ENCODE measurements around the gene FAM228B.
"Not testable (repeated sequence)": the region's sequence is repeated elsewhere in the genome, so short reads cannot be mapped to it uniquely, and the experiment has no call there.

The FAM228B gene

DNA sequence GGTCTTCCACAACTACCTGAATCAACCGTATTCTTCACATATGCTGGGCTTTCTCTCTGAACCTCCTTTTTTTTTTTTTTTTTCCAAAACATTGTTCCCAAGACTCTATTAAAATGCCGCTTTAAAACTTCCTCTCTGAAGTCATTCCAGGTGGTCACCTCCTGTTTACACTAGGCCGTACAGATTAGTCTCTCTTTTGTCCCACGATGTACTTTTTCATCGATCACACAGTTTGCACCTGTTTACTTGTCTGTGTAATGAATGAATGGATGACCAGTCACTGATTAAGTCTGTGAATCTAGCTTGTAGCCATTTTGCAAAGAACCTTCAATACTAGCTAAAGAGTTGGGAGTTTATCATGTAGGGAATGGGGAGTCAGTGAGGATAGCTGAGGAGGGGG lies 34.9 kb downstream of the FAM228B start:
- no peak for DNase-seq (ENCODE audit: low read depth in 2 of 2)

DNA sequence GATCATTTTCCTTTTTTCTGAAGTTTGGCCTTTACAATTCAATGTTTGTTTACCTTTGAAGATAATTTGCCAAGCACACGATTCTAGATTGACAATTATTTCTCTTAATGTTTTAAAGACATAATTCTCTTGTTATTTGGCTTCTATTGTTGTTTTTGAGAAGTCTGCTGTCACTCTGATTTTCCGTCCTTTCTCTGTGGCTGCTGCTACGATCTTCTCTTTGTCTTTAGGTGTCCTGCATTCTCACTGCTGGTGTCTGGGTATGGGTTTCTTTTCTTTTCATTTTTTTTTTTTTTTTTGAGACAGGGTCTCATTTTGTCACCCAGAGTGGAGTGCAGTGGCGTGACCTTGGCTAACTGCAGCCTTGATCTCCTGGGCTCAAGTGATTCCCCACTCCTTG lies 36.4 kb downstream of the FAM228B start:
- no peak for DNase-seq (ENCODE audit: low read depth in 2 of 2)

DNA sequence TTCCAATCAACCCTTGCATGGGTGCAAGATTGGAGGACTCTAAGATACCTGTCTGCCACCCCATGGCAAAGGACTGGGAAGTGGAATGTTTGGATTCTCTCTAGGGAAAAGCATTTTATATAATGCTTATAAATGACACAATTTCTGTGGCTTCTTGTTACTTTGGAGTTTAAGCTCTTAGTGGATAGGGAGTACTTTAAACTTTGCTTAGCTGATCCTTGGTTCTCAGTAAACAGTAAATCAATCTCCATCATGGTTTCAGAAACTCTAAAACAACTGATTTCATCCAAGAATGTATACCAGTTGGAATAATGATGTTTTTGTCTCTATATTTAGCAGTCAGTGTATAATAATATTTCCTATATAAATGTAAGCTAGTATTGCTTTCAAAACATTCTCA lies 37.5 kb downstream of the FAM228B start:
- DNase-seq (ENCODE audit: low read depth in 2 of 2): no peak

DNA sequence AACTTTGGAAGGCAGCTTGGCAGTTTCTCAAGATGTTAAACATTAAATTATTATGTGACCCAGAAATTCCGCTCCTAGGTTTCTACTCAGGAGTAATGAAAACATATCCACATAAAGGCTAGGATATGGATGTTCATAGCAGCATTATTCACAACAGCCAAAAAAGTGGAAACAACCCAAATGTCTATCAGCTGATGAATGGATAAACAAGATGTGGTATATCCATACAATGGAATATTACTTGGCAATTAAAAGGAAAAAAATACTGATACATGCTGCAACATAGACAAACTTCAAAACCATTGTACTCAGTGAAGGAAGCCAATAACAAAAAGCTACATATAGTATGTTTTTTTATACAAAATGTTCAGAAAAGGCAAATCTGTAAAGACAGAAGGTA lies 39.2 kb downstream of the FAM228B start:
- DNase-seq (ENCODE audit: low read depth in 2 of 2): no peak

DNA sequence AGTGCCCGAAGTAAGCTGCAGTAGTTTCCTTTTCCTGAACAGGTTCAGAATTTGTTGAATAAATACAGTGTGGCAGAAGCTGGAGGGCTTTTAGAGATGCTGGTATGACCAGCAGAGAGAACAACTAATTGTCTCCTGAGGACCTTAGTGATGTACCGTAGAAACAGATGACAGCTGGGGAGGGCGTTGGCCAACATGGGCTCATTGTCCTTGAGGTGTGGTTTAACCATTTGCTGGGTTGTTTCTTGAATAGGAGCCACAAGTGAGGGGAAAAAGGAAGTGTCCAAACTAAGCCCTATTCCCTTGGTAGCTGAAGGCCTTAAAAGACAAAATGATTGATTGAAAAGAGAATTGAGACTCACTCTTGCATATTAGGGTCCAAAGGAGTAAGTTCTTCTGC lies 39.9 kb downstream of the FAM228B start:
- no peak for DNase-seq (ENCODE audit: low read depth in 2 of 2)

DNA sequence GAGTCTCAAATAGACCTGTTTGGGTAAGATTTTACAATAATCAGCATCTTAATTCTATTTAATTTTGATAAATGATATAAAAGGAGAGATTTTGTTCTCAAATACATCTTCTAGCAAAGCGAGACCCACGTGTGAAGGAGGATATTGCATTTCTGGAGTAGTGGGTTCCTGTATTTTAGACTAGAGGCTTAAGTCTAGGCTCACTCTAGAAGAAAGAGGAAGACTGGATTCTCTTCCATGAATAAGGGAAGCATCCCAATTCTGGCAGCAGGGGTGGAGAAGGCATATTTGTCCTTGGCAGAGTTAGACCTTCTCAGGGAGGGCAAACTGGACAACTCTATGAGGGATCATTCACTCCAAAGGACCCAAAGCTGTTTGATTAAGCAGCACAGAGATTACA lies 40.3 kb downstream of the FAM228B start:
- no peak for DNase-seq (ENCODE audit: low read depth in 2 of 2)

DNA sequence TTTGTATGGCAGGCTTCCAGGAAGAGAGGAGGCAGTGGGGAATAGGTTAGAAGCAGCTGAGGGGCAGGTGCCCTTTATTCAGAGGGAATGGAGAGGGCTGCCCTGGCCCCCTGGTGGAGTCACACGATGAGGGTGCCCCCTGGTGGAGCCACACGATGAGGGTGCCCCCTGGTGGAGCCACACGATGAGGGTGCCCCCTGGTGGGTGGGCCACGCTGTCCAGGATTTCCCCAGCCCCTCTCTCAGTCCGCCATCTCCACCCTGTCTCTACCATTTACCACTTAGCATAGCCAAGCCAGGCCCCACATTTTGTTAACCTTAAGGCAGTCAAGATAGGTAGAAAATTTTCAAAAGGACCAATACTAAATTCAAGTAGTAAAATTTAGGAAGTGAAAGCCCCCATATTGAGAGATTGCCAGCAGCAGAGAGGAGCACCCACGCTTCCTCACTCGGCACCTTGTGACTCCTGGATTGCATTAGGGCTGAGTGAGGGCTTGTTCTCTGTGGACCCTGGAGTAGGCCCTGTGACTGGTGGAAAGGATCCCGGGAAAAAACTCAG lies 41.2 kb downstream of the FAM228B start:
- DNase-seq (ENCODE audit: low read depth in 2 of 2): peak in 1 of 2 donors; percentile 12

DNA sequence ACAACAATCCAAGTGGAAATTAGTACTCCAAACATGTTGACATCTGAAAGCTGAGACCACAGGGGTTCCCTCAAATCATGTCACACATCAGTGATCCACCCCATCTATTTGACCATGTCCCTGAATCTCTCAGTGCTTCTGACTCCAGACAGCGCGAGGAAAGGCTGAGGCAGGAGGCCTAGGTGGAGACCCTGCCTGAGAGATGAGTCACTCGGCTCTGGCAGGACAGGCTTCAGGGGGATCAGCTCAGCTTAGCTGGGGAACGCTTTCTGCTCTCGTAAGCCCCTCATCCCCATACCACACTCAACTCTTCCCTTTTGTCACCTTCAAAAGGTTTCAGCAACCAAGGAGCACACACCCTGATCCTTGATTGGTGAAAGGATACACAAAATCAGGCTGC lies 45.8 kb downstream of the FAM228B start:
- DNase-seq (ENCODE audit: low read depth in 2 of 2): no peak

DNA sequence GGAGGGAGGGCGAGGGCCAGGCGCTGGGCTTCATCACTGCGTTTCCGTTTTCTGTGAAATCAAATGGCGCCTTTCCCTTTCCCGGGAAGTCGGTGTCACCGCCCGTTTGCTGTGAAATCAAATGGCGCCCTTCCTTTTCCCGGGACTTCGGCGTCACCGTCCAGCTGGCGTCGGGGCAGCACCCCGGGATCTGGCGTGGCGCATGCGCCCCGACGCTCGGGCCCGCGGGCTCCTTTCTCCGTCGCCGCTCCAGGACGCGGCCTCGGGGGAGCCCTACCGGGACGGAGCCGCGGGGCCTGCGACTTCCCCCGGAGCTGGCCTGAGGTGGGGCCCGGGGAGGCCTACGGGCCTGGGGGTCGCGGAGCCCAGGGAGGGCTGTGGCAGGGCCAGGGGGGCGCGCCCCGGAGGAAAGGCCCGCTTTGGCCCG lies 51.6 kb downstream of the FAM228B start, which contains the start of gene FAM228A:
FAM228A (plus strand) TSS at position 203 of the 427 bp plus-strand sequence. CDS start 428 bp downstream, outside the sequence.
- no peak for DNase-seq (ENCODE audit: low read depth in 2 of 2)

DNA sequence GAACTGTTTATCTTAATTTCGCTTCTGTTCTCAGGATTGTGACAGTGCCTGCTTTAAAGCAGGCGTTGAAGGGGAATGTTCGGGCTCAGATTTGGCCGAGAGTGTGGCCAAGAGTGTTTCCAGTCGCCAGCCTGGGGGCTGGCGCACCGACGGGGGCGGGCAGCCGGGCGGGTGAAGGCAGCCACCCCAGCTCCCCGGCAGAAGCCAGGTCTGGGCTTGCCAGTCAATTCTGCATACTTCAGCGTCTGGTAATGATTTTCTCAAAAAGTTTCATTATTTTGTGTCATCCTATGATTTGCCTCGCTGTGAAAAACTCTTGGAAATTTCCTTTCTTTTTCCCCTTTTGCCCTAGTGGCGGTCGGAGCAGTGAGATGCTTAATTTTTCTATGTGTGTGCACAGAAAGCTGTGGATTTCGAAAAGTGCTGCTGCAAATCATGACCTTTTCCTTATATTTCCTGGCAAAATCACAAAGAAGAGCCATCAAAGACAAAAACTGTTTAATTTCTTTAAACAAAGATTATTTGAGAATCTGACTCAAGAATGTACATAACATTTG lies 52.4 kb downstream of the FAM228B start:
- DNase-seq (ENCODE audit: low read depth in 2 of 2): no peak

DNA sequence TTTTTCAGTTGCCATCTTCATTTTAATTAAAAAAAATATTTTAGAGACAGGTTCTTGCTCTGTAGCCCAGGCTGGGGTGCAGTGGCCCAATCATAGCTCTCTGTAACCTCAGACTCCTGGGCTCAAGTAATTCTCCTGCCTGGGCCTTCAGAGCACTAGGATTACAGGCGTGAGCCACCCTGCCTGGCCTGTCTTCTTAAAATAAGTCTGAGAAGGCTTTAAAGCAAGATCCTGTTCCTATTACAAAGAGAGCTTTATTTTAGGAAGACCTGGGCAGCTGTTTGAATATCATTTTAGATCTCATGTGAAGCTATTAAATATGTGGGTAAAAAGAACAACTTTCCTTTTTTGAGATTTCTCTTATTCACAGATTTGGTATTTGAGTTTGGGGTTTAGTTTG lies 53.1 kb downstream of the FAM228B start:
- DNase-seq (ENCODE audit: low read depth in 2 of 2): no peak

DNA sequence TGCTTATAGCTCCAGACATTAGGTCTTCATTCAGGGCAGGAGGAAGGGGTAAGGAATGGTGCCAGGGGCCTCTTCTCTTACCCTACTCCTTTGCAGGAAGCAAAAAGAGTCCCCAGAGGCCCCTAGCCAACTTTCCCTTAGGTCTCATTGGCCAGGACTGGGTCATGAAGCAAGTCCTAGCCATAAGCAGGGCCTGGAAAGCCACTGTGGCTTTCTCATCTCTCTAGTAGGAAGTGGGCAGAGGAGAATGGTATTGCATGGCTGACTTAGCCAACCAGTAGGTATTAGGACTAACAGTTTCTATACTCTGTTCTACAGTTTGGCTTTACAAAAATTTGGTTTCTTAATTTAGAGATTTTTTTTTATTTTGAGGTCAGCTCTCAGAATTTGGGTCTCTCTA lies 56.4 kb downstream of the FAM228B start:
- no peak for DNase-seq (ENCODE audit: low read depth in 2 of 2)

DNA sequence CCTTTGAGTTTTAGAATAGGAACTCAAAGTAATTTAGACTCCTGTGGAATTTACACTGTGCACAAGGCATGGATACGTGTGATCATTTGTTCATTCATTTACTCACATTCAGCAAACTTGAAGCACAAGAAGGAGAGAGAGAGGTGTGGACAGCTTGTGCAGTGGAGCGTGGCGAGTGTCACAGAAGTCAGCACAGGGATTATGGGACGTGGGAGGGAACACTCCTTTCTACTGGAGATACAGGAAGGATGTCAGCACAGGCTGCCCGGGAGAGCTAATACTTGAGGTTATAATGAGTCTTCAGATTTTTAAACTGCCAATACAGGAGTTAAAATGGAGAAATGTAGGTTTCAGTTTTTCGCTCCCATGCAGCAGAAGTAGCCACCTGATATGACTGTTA lies 58.6 kb downstream of the FAM228B start:
- no peak for DNase-seq (ENCODE audit: low read depth in 2 of 2)

DNA sequence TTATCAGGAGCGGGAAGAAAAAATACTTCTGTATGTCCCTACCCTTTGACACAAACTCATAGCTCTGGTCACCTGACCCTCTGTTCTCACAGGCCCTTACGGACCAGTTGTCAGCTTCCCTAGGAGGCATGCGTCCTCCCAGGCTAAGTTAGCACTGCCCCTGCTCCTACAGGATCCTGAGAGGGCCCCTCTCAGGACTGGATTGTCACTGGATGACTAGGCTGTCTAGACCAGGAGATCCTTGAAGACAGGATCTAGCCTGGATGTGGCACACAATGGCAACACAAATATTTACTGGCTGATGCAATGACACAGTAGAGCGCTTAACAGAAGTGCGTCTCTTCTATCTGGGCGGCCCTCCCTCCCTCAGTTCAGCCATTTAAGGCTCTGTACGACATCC lies 59.2 kb downstream of the FAM228B start:
- DNase-seq (ENCODE audit: low read depth in 2 of 2): no peak

DNA sequence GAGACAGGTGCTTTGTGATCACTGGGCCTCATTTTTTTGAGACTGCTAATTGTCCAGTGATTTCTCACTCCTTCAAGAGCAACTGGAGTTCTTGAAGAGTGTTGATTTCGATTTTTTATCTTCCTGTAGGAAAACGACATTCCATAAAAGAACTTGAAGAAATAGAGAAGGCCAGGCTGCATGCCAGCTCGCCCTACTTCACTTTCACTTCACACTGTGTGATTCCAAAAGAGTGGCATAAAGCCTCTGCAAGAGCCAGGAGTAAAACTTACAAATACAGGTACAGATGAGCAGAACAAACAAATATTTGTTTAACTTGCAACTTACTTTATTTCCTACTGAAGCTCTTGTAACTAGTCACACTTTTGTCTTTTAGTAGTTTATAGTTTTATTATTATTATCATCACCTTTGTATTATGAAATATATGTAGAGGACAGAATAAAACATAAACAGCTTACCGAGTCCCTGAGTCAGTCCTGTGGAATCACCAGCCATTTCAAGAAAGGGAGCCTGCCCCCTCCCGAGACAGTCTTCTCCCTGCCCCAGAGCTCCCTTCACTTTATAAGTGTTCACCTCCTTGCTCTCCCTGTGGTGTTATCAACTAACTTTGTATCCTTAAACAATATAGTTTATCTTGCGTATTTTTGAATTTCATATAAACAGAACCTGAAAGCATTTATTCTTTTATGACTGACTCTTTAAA lies 60.2 kb downstream of the FAM228B start:
- DNase-seq (ENCODE audit: low read depth in 2 of 2): no peak

DNA sequence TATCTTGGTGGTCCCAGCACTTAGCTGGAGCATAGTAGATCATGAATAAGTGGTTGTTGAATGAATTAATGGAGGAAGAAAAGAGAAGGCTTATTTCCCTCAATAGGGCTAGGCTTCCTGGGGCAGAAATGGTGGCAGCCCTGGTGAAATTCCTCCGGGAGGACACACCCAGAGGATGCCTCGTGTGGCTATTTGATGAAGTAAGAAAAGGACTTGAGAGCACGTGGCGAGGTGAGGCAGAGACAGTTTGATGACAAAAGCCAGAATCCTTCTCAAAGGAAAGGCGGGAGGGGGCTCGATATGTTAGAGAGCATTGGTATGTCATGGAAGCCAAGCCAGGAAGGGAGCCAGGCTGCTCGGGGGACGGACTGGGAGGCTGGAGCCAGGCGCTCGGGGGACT lies 66.3 kb downstream of the FAM228B start:
- no peak for DNase-seq (ENCODE audit: low read depth in 2 of 2)

DNA sequence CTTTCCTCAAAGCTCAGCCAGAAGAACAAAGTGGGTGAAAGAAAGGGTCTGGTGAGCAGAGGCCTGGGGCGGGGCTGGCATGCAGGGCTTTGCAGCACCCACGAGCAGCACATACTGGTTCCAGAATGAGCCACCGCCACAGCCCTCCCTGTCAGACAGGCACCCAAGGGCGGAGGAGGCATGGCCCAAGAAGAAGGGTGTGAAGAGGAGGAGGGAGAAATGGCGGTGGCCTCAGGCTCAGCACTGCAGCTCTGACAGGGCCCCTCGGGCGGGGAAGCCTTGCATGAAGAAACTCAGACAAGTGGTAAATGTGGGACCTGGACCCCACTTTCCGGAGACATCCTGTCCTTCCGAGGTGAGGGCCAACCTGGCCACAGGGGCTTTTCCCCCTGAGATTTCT lies 67.2 kb downstream of the FAM228B start:
- DNase-seq (ENCODE audit: low read depth in 2 of 2): no peak

DNA sequence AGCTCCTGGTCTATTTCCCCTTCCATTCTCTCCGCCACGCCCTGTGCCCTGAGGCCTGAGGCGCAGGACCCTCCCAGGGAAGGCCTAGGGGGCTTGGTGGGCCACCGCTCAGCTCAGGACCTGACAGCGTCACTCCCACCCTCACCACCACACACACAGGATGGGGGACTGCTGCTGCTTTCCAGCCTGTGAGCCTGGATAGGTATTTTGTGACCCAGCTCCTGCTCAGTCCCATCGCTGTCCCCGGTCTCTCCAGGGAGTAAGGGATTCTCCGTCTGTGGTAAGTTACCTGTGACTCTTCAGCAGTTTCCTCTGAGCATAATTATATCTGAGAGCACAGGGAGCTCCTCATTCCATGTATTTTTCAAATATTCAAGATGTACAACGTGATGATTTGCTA lies 67.9 kb downstream of the FAM228B start:
- DNase-seq (ENCODE audit: low read depth in 2 of 2): no peak

DNA sequence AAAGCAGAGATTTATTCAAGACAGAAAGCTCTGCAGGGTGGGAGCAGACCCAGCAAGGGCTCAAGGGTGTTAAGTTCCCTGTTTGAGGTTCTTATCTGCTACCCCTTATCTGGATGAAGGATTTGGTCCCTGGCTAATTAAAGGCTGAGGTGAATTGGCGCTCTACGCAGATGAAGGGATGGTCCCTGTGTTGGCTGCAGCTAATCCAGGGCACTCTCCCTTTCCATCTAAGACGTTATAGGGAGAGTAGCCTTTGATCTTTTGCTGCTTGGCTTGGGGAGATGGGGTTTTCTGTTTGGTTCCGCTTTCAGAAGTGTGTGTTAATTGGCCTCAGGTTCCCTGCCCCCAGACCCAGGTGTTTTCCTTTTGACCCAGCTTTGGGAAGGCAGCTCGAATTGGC lies 68.6 kb downstream of the FAM228B start:
- no peak for DNase-seq (ENCODE audit: low read depth in 2 of 2)

DNA sequence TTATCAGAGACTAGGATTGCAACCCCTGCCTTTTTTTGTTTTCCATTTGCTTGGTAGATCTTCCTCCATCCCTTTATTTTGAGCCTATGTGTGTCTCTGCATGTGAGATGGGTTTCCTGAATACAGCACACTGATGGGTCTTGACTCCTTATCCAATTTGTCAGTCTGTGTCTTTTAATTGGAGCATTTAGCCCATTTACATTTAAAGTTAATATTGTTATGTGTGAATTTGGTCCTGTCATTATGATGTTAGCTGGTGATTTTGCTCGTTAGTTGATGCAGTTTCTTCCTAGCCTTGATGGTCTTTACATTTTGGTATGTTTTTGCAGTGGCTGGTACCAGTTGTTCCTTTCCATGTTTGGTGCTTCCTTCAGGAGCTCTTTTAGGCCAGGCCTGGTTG lies 73.9 kb downstream of the FAM228B start:
- not testable (repeated sequence) for DNase-seq (ENCODE audit: low read depth in 2 of 2)

DNA sequence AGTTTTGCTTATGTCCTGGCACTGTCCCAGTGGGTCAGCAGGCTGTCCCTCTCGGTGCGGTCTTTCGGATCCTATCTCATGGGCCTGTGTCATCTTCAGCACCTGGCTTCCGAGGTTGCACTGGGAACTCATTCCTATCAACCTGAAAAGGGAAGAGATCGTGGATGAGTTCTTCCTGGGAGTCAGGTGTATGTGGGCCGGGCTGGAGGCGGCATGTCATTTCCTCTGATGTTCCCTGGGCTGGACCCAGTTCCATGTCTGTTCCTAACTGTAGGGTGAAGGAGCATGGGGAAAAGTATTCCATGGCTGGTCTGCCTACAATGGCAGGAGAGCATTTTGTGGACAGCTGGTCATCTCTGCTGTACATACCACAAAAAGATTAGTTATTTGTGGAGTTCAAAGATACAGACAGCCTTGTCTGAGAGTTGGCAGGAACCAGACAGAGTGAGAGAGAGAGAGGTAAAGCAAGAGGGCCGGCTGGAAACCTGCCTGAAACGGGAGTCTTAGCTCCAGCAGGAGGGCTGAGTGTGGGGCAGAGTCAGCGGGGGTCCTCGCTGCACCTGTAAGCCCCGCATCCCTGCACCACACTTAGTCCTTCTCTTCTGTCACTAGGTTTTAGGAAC lies 76.8 kb downstream of the FAM228B start:
- no peak for DNase-seq (ENCODE audit: low read depth in 2 of 2)

DNA sequence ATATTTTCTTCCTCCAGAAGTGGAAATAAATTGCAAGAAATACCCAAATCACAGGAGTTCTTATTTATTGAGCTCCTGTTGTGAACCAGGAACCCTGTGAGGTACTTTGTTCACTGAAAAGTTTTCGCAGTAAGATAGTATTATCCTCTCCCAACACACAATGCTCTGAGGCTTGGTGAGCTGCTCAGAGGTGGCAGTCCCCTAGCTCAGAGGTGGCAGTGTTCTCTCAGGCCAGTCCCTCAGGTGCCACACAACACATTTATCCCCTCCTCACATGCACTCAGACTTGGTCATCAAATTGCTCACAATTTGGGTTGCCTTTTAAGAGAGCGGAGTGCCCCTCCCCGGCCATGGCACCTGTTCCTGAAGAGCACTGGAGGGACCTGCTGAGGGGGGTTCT lies 77.5 kb downstream of the FAM228B start:
- no peak for DNase-seq (ENCODE audit: low read depth in 2 of 2)

Data from stimulated activated CD8-positive, alpha-beta memory T cell treated with anti-CD3 and anti-CD28 coated beads, Interleukin-7, amount 100 ng/mL, for 4 hours (primary cell).